K562 (cell line): ENCODE results near the gene TCEANC2. TPM values are rescaled to one million over a fixed set of nuclear protein-coding genes. Genes with fewer than 3 reads are reported as not detected.

Experiments
- ARID3A ChIP-seq: IDR thresholded peaks from 2 replicates; pipeline ENCODE4 v1.6.1; 2012; ENCODE audit warnings: low read depth, low read length, improper control_type of control experiment, borderline replicate concordance
- CAMTA2 ChIP-seq: fragments of 250-450 bp; sonication (Bioruptor Pico); conservative IDR thresholded peaks from 2 replicates; pipeline ENCODE4 v1.5.1; 2022
- CREB1 ChIP-seq, 2 experiments: sonication (generic) in 1 of 2; formaldehyde crosslinking in 1 of 2; IDR thresholded peaks; 2 replicates each; pipeline versions ENCODE4 v1.6.1 to v1.8.0; 2012 to 2022; ENCODE audit warnings: inconsistent platforms in 1 of 2, mild to moderate bottlenecking in 1 of 2, missing genetic modification reagents in 1 of 2, moderate library complexity in 1 of 2
- FIP1L1 ChIP-seq: fragments of 200-400 bp; formaldehyde crosslinking; IDR thresholded peaks from 2 replicates; pipeline ENCODE4 v1.6.1; 2018; ENCODE audit warnings: mild to moderate bottlenecking, low read depth, low read length; ENCODE audit not compliant: poor library complexity, severe bottlenecking
- FOXJ2 ChIP-seq: fragments of 200-800 bp; sonication (Bioruptor generic); IDR thresholded peaks from 2 replicates; pipeline ENCODE4 v1.6.1; 2016; ENCODE audit warnings: missing genetic modification characterization, missing compliant biosample characterization
- GATA2 ChIP-seq: sonication (generic); formaldehyde crosslinking; IDR thresholded peaks from 2 replicates; pipeline ENCODE4 v1.4.0; 2020; ENCODE audit warnings: mild to moderate bottlenecking, missing genetic modification reagents
- MAZ ChIP-seq, 2 experiments: fragments of 450-650 bp in 1 of 2; sonication (generic) in 1 of 2; formaldehyde crosslinking; IDR thresholded peaks in 1 of 2; conservative IDR thresholded peaks in 1 of 2; 2 replicates each; pipeline versions ENCODE4 v1.4.0 to v1.5.0; 2020; ENCODE audit warnings: mild to moderate bottlenecking in 1 of 2, missing genetic modification reagents in 1 of 2
- RAD51 ChIP-seq: fragments of 450-650 bp; IDR thresholded peaks from 2 replicates; pipeline ENCODE4 v1.7.1; 2016; ENCODE audit warnings: low read depth, mild to moderate bottlenecking, borderline replicate concordance
- SOX6 ChIP-seq: fragments of 450-650 bp; IDR thresholded peaks from 2 replicates; pipeline ENCODE4 v1.6.1; 2014; ENCODE audit warnings: mild to moderate bottlenecking
- TCF3 ChIP-seq: sonication (generic); formaldehyde crosslinking; IDR thresholded peaks from 2 replicates; pipeline ENCODE4 v1.4.0; 2020; ENCODE audit warnings: mild to moderate bottlenecking, missing genetic modification reagents
- WHSC1 ChIP-seq: IDR thresholded peaks from one replicate; pipeline ENCODE4 v1.6.1; 2012; ENCODE audit warnings: low read length, control low read depth, inconsistent platforms
- ZNF444 ChIP-seq: fragments of 250-450 bp; sonication (Bioruptor Pico); IDR thresholded peaks from 2 replicates; pipeline ENCODE4 v1.4.0; 2020; ENCODE audit warnings: mild to moderate bottlenecking, moderate library complexity
- ZNF639 ChIP-seq, 2 experiments: fragments of 200-800 bp in 1 of 2; sonication (Bioruptor generic) in 1 of 2; sonication (generic) in 1 of 2; formaldehyde crosslinking in 1 of 2; IDR thresholded peaks in 1 of 2; conservative IDR thresholded peaks in 1 of 2; 2 replicates each; pipeline versions ENCODE4 v1.5.0 to v1.6.1; 2016 to 2020; ENCODE audit warnings: missing compliant biosample characterization in 1 of 2, missing genetic modification characterization in 1 of 2, missing genetic modification reagents in 1 of 2
- polyA plus RNA-seq, 8 experiments: library from polyadenylated mRNA; depleted of rRNA in 4 of 8; stranded (reverse) in 5 of 8; unstranded in 3 of 8; fragments of >200 nt; fragmentation: Nextera tagmentation in 2 of 8; fragmentation: Illumina TruSeq in 1 of 8; extraction: Ambion mirVana in 2 of 8; extraction: Trizol in 1 of 8; gene quantifications; 2 replicates each; pipeline versions ENCODE4 v1.2.1 to v1.2.3, GENCODE V29; 2011 to 2014; ENCODE audit warnings: inconsistent platforms in 1 of 8, missing spikeins in 1 of 8
- total RNA-seq, 7 experiments: library from RNA; depleted of rRNA in 6 of 7; stranded (reverse); fragments of >200 nt in 6 of 7; fragmentation: Illumina TruSeq in 2 of 7; extraction: Trizol in 2 of 7; gene quantifications; 2 replicates each; pipeline versions ENCODE4 v1.2.1 to v1.2.3, GENCODE V29; 2011 to 2021; ENCODE audit warnings: low replicate concordance in 1 of 7
- TF ChIP-seq, protein P1 (sequence below): IDR thresholded peaks from 3 replicates; pipeline ENCODE4 v1.6.1; 2011; ENCODE audit warnings: borderline replicate concordance, mild to moderate bottlenecking, moderate library complexity; ENCODE audit not compliant: insufficient read length; ENCODE audit errors: extremely low read depth
- TF ChIP-seq, protein P2 (sequence below): sonication (generic); formaldehyde crosslinking; IDR thresholded peaks from 2 replicates; pipeline ENCODE4 v1.8.0; 2023; ENCODE audit warnings: missing genetic modification reagents, mild to moderate bottlenecking, borderline replicate concordance

The TCEANC2 gene
- total and polyA plus RNA-seq, 9 of the 15 experiments (the other 6 are each of a cell fraction or from before 2014, with no cell fraction given), result 3.3 to 10.2 (median 7.0) TPM

- TF ChIP-seq, protein P1, sequence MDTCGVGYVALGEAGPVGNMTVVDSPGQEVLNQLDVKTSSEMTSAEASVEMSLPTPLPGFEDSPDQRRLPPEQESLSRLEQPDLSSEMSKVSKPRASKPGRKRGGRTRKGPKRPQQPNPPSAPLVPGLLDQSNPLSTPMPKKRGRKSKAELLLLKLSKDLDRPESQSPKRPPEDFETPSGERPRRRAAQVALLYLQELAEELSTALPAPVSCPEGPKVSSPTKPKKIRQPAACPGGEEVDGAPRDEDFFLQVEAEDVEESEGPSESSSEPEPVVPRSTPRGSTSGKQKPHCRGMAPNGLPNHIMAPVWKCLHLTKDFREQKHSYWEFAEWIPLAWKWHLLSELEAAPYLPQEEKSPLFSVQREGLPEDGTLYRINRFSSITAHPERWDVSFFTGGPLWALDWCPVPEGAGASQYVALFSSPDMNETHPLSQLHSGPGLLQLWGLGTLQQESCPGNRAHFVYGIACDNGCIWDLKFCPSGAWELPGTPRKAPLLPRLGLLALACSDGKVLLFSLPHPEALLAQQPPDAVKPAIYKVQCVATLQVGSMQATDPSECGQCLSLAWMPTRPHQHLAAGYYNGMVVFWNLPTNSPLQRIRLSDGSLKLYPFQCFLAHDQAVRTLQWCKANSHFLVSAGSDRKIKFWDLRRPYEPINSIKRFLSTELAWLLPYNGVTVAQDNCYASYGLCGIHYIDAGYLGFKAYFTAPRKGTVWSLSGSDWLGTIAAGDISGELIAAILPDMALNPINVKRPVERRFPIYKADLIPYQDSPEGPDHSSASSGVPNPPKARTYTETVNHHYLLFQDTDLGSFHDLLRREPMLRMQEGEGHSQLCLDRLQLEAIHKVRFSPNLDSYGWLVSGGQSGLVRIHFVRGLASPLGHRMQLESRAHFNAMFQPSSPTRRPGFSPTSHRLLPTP, result no peak
- TF ChIP-seq GATA2 (CRISPR knock-in tag) (peak; percentile 44; the same call in 1 of the 2 replicates), FIP1L1 (no peak), ZNF444 (CRISPR knock-in tag) (no peak), CAMTA2 (CRISPR knock-in tag) (no peak), TCF3 (CRISPR knock-in tag) (peak; percentile 93), FOXJ2 (no peak), ARID3A (0 out of 2 replicates have a peak, but pooled peaks have one; percentile 44), ZNF639 (CRISPR knock-in tag; conservative IDR thresholded peaks at IDR 0.05 in 1 of 2, IDR thresholded peaks at IDR 0.05 in 1 of 2) (no peak), SOX6 (peak; percentile 60; the same call in 1 of the 2 replicates), WHSC1 (no peak), CREB1 (IDR thresholded peaks at IDR 0.05) (no peak), CREB1 (CRISPR knock-in tag; IDR thresholded peaks at IDR 0.05) (0 out of 2 replicates have a peak, but pooled peaks have one; percentile 26), RAD51 (no peak), MAZ (CRISPR knock-in tag; conservative IDR thresholded peaks at IDR 0.05 in 1 of 2, IDR thresholded peaks at IDR 0.05 in 1 of 2) (0 out of 4 replicates have a peak, but pooled peaks of 1 of the 2 experiments have one; percentile 32)
- TF ChIP-seq, protein P2, sequence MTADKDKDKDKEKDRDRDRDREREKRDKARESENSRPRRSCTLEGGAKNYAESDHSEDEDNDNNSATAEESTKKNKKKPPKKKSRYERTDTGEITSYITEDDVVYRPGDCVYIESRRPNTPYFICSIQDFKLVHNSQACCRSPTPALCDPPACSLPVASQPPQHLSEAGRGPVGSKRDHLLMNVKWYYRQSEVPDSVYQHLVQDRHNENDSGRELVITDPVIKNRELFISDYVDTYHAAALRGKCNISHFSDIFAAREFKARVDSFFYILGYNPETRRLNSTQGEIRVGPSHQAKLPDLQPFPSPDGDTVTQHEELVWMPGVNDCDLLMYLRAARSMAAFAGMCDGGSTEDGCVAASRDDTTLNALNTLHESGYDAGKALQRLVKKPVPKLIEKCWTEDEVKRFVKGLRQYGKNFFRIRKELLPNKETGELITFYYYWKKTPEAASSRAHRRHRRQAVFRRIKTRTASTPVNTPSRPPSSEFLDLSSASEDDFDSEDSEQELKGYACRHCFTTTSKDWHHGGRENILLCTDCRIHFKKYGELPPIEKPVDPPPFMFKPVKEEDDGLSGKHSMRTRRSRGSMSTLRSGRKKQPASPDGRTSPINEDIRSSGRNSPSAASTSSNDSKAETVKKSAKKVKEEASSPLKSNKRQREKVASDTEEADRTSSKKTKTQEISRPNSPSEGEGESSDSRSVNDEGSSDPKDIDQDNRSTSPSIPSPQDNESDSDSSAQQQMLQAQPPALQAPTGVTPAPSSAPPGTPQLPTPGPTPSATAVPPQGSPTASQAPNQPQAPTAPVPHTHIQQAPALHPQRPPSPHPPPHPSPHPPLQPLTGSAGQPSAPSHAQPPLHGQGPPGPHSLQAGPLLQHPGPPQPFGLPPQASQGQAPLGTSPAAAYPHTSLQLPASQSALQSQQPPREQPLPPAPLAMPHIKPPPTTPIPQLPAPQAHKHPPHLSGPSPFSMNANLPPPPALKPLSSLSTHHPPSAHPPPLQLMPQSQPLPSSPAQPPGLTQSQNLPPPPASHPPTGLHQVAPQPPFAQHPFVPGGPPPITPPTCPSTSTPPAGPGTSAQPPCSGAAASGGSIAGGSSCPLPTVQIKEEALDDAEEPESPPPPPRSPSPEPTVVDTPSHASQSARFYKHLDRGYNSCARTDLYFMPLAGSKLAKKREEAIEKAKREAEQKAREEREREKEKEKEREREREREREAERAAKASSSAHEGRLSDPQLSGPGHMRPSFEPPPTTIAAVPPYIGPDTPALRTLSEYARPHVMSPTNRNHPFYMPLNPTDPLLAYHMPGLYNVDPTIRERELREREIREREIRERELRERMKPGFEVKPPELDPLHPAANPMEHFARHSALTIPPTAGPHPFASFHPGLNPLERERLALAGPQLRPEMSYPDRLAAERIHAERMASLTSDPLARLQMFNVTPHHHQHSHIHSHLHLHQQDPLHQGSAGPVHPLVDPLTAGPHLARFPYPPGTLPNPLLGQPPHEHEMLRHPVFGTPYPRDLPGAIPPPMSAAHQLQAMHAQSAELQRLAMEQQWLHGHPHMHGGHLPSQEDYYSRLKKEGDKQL (CRISPR knock-in tag), result no peak
These were observed 54.7 kb downstream of the TCEANC2 start (continued) for GRCh38 chr1:54108156-54108555.
